Measurements from ENCODE around the gene AFF3.

DNA sequence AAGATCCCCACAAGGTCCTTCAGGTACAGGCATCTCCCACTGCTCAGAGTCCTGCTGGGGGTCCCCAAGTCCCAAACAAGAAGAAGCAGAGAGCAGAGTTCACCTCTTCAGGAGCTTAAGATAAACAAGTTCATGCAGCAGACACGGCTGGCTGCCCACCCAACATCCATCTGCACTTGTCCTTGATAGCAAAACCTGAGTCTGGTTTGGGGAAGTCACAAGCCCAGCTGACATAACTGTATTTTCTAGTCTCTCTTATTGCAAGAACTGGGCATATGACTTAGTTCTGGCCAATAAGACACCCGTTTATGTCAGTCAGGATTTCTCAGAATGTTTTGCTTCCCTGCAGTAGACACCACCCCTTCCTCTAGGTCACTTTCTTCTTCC, 31.8 kb downstream of the AFF3 start:
- TF ChIP-seq, protein P1, sequence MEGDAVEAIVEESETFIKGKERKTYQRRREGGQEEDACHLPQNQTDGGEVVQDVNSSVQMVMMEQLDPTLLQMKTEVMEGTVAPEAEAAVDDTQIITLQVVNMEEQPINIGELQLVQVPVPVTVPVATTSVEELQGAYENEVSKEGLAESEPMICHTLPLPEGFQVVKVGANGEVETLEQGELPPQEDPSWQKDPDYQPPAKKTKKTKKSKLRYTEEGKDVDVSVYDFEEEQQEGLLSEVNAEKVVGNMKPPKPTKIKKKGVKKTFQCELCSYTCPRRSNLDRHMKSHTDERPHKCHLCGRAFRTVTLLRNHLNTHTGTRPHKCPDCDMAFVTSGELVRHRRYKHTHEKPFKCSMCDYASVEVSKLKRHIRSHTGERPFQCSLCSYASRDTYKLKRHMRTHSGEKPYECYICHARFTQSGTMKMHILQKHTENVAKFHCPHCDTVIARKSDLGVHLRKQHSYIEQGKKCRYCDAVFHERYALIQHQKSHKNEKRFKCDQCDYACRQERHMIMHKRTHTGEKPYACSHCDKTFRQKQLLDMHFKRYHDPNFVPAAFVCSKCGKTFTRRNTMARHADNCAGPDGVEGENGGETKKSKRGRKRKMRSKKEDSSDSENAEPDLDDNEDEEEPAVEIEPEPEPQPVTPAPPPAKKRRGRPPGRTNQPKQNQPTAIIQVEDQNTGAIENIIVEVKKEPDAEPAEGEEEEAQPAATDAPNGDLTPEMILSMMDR (conservative IDR thresholded peaks at IDR 0.05; ENCODE audit: low read depth, low read length) = no peak
- TF ChIP-seq RCOR1 (IDR thresholded peaks at IDR 0.05; ENCODE audit: insufficient replicate concordance, low read length) = no peak
- no peak for TF ChIP-seq POLR2A (IDR thresholded peaks at IDR 0.05; ENCODE audit: low read depth, low read length)
- TF ChIP-seq CHD1 (IDR thresholded peaks at IDR 0.05; ENCODE audit: low read depth, low read length) = no peak

Measured in IMR-90 (cell line).